Neural progenitor cell (in vitro differentiated cells): ENCODE data around the gene EGFR. TPM values are rescaled to one million over a fixed set of nuclear protein-coding genes. Genes with fewer than 3 reads are reported as not detected.

Experiments used
- DNase-seq: peaks from one replicate; pipeline ENCODE4 v3.0.0-alpha.2; 2016; ENCODE audit warnings: low spot score
- H2AFZ ChIP-seq: fragments of 200-600 bp; sonication (generic); replicated peaks from 2 replicates; pipeline ENCODE4 v1.6.1; 2016; ENCODE audit warnings: antibody characterized with exemption
- H3F3A ChIP-seq: fragments of 200-600 bp; sonication (generic); 2 replicates; pipeline ENCODE4 v1.6.1; 2016; ENCODE audit warnings: antibody characterized with exemption, low read depth
- H3K27ac ChIP-seq: fragments of 200-600 bp; sonication (generic); 2 replicates; pipeline ENCODE4 v1.5.1; 2016; ENCODE audit warnings: mild to moderate bottlenecking
- H3K27me3 ChIP-seq: fragments of 200-600 bp; sonication (generic); 2 replicates; pipeline ENCODE4 v1.6.1; 2016; ENCODE audit warnings: mild to moderate bottlenecking, moderate library complexity
- H3K36me3 ChIP-seq: fragments of 200-600 bp; sonication (generic); 2 replicates; pipeline ENCODE4 v1.5.1; 2016
- H3K4me1 ChIP-seq: fragments of 200-600 bp; sonication (generic); 2 replicates; pipeline ENCODE4 v1.6.1; 2016; ENCODE audit warnings: mixed run types
- H3K4me2 ChIP-seq: fragments of 200-600 bp; sonication (generic); 2 replicates; pipeline ENCODE4 v1.6.1; 2016
- H3K4me3 ChIP-seq: fragments of 200-600 bp; sonication (generic); 2 replicates; pipeline ENCODE4 v1.5.1; 2016
- H3K79me2 ChIP-seq: fragments of 200-600 bp; sonication (generic); 2 replicates; pipeline ENCODE4 v1.6.1; 2016; ENCODE audit warnings: low read depth
- H3K9ac ChIP-seq: fragments of 200-600 bp; sonication (generic); 2 replicates; pipeline ENCODE4 v1.6.1; 2016
- H3K9me3 ChIP-seq: fragments of 200-600 bp; sonication (generic); 2 replicates; pipeline ENCODE4 v1.5.1; 2016; ENCODE audit warnings: low read depth
- H4K20me1 ChIP-seq: fragments of 200-600 bp; sonication (generic); 2 replicates; pipeline ENCODE4 v1.6.1; 2016; ENCODE audit warnings: low read depth
- H3K27ac Mint-ChIP-seq: 3 replicates; pipeline ENCODE4 v1.8.0; 2021; ENCODE audit warnings: mixed read lengths
- H3K27me3 Mint-ChIP-seq: 2 replicates; pipeline ENCODE4 v1.8.0; 2022; ENCODE audit warnings: low read depth, mild to moderate bottlenecking, inconsistent platforms, moderate library complexity, mixed read lengths; ENCODE audit not compliant: insufficient read depth
- H3K36me3 Mint-ChIP-seq: 3 replicates; pipeline ENCODE4 v1.8.0; 2021; ENCODE audit warnings: mixed read lengths
- H3K4me1 Mint-ChIP-seq: 3 replicates; pipeline ENCODE4 v1.8.0; 2021; ENCODE audit warnings: mixed read lengths
- H3K4me3 Mint-ChIP-seq: 3 replicates; pipeline ENCODE4 v1.8.0; 2021; ENCODE audit warnings: mild to moderate bottlenecking, moderate library complexity, mixed read lengths
- H3K9me3 Mint-ChIP-seq: 3 replicates; pipeline ENCODE4 v1.8.0; 2020; ENCODE audit warnings: mixed read lengths
- EZH2 ChIP-seq: fragments of 200-600 bp; sonication (generic); IDR thresholded peaks from 2 replicates; pipeline ENCODE4 v1.6.1; 2017; ENCODE audit warnings: antibody characterized with exemption, mild to moderate bottlenecking, moderate library complexity
- EZH2phosphoT487 ChIP-seq: fragments of 200-600 bp; sonication (generic); IDR thresholded peaks from 2 replicates; pipeline ENCODE4 v1.6.1; 2017; ENCODE audit warnings: antibody characterized with exemption
- total RNA-seq: library from RNA; depleted of rRNA; stranded (reverse); fragments of >200 nt; gene quantifications from 2 replicates; pipeline ENCODE4 v1.2.3, GENCODE V29; 2015; ENCODE audit warnings: low replicate concordance
- TF ChIP-seq, protein P1 (sequence below): fragments of 200-600 bp; sonication (generic); IDR thresholded peaks from 2 replicates; pipeline ENCODE4 v1.5.1; 2017; ENCODE audit warnings: antibody characterized with exemption, mild to moderate bottlenecking

The EGFR gene
- total RNA-seq, 1 donor from 2014 or later = 4.6 TPM

- H3K27me3 ChIP-seq = no peaks in the 10 kb centered on the region
- no peak overlapping the region for H2AFZ ChIP-seq
- no peak overlapping the region for H3K27ac Mint-ChIP-seq
- H3K27me3 Mint-ChIP-seq = peaks cover 3% of the 10 kb centered on the region
- H3K4me1 ChIP-seq = peaks cover 4% of the 10 kb centered on the region
- H3K9me3 ChIP-seq = no peaks in the 10 kb centered on the region
- DNase-seq = no peak
- H3K27ac ChIP-seq = no peak overlapping the region
- no peaks in the 10 kb centered on the region for H3K36me3 Mint-ChIP-seq
- H3K4me2 ChIP-seq = no peak overlapping the region
- H3K4me1 Mint-ChIP-seq = peaks cover 26% of the 10 kb centered on the region
- H3K4me3 ChIP-seq = no peak overlapping the region
- no peaks in the 10 kb centered on the region for H4K20me1 ChIP-seq
- no peak overlapping the region for H3K4me3 Mint-ChIP-seq
- no peak overlapping the region for H3K9ac ChIP-seq
- H3K36me3 ChIP-seq = no peaks in the 10 kb centered on the region
- no peaks in the 10 kb centered on the region for H3K9me3 Mint-ChIP-seq
- no peaks in the 10 kb centered on the region for H3K79me2 ChIP-seq
- TF ChIP-seq EZH2phosphoT487 (no peak), EZH2 (no peak)
- TF ChIP-seq, protein P1, sequence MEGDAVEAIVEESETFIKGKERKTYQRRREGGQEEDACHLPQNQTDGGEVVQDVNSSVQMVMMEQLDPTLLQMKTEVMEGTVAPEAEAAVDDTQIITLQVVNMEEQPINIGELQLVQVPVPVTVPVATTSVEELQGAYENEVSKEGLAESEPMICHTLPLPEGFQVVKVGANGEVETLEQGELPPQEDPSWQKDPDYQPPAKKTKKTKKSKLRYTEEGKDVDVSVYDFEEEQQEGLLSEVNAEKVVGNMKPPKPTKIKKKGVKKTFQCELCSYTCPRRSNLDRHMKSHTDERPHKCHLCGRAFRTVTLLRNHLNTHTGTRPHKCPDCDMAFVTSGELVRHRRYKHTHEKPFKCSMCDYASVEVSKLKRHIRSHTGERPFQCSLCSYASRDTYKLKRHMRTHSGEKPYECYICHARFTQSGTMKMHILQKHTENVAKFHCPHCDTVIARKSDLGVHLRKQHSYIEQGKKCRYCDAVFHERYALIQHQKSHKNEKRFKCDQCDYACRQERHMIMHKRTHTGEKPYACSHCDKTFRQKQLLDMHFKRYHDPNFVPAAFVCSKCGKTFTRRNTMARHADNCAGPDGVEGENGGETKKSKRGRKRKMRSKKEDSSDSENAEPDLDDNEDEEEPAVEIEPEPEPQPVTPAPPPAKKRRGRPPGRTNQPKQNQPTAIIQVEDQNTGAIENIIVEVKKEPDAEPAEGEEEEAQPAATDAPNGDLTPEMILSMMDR = no peak
- H3F3A ChIP-seq = no peaks in the 10 kb centered on the region
Observed at GRCh38 chr7:55060085-55060484, 41.3 kb downstream of the EGFR start.

- no peaks in the 10 kb centered on the region for H3K9me3 Mint-ChIP-seq
- no peaks in the 10 kb centered on the region for H3K36me3 ChIP-seq
- H3K27ac Mint-ChIP-seq = no peak overlapping the region
- H3K27me3 Mint-ChIP-seq = peaks cover 3% of the 10 kb centered on the region
- no peak overlapping the region for H3K4me3 Mint-ChIP-seq
- H3K9ac ChIP-seq = no peak overlapping the region
- H3K36me3 Mint-ChIP-seq = no peaks in the 10 kb centered on the region
- H2AFZ ChIP-seq = no peak overlapping the region
- H3K27ac ChIP-seq = no peak overlapping the region
- H3K9me3 ChIP-seq = no peaks in the 10 kb centered on the region
- H3K79me2 ChIP-seq = no peaks in the 10 kb centered on the region
- H3K4me1 Mint-ChIP-seq = peaks cover 32% of the 10 kb centered on the region
- H3K4me2 ChIP-seq = no peak overlapping the region
- TF ChIP-seq, protein P1 = no peak
- TF ChIP-seq EZH2phosphoT487 (no peak), EZH2 (no peak)
- no peaks in the 10 kb centered on the region for H3F3A ChIP-seq
- H3K4me3 ChIP-seq = no peak overlapping the region
- no peak for DNase-seq
- peaks cover 10% of the 10 kb centered on the region for H3K4me1 ChIP-seq
- H3K27me3 ChIP-seq = no peaks in the 10 kb centered on the region
- H4K20me1 ChIP-seq = no peaks in the 10 kb centered on the region
Observed at GRCh38 chr7:55060636-55061022, 41.8 kb downstream of the EGFR start.

- Mint-ChIP-seq H3K4me3 (no peak overlapping the region), H3K4me1 (peaks cover 44% of the 10 kb centered on the region), H3K27ac (no peak overlapping the region), H3K9me3 (no peaks in the 10 kb centered on the region), H3K27me3 (peaks cover 5% of the 10 kb centered on the region), H3K36me3 (no peaks in the 10 kb centered on the region)
- H3K4me2 ChIP-seq = no peak overlapping the region
- no peak overlapping the region for H3K27ac ChIP-seq
- H3F3A ChIP-seq = peaks cover 7% of the 10 kb centered on the region
- no peak for DNase-seq
- H3K9me3 ChIP-seq = no peaks in the 10 kb centered on the region
- no peak overlapping the region for H3K9ac ChIP-seq
- H4K20me1 ChIP-seq = no peaks in the 10 kb centered on the region
- no peak overlapping the region for H2AFZ ChIP-seq
- H3K4me1 ChIP-seq = peaks cover 23% of the 10 kb centered on the region
- H3K79me2 ChIP-seq = no peaks in the 10 kb centered on the region
- no peaks in the 10 kb centered on the region for H3K36me3 ChIP-seq
- H3K27me3 ChIP-seq = no peaks in the 10 kb centered on the region
- no peak for TF ChIP-seq EZH2
- TF ChIP-seq, protein P1 = no peak
- no peak for TF ChIP-seq EZH2phosphoT487
- no peak overlapping the region for H3K4me3 ChIP-seq
Observed at GRCh38 chr7:55061726-55062499, 43.1 kb downstream of the EGFR start.
